H9 (cell line): ENCODE data around the gene AP2A2. TPM values are rescaled to one million over a fixed set of nuclear protein-coding genes. Genes with fewer than 3 reads are reported as not detected.

Experiments used
- DNase-seq: peaks from one replicate; pipeline ENCODE4 v3.0.0-alpha.2; 2017
- H2AFZ ChIP-seq: one replicate; pipeline ENCODE4 v1.6.1; 2013; ENCODE audit warnings: mild to moderate bottlenecking, low read length, control low read depth, moderate library complexity
- H2AK5ac ChIP-seq: 2 replicates; pipeline ENCODE4 v1.6.1; 2013; ENCODE audit warnings: low read length, control low read depth, mixed read lengths; ENCODE audit not compliant: insufficient read length
- H2BK120ac ChIP-seq: one replicate; pipeline ENCODE4 v1.6.1; 2013; ENCODE audit warnings: low read depth, mild to moderate bottlenecking, low read length, control low read depth, inconsistent platforms; ENCODE audit not compliant: poor library complexity, severe bottlenecking
- H2BK12ac ChIP-seq: 2 replicates; pipeline ENCODE4 v1.6.1; 2013; ENCODE audit warnings: low read length, control low read depth, mixed read lengths, low read depth; ENCODE audit not compliant: insufficient read length
- H2BK15ac ChIP-seq: 2 replicates; pipeline ENCODE4 v1.6.1; 2013; ENCODE audit warnings: low read depth, low read length, control low read depth
- H2BK20ac ChIP-seq: one replicate; pipeline ENCODE4 v1.6.1; 2013; ENCODE audit warnings: low read depth, mild to moderate bottlenecking, low read length, control low read depth, inconsistent platforms; ENCODE audit not compliant: poor library complexity, severe bottlenecking
- H2BK5ac ChIP-seq: 2 replicates; pipeline ENCODE4 v1.6.1; 2013; ENCODE audit warnings: low read length, control low read depth, mixed read lengths; ENCODE audit not compliant: insufficient read length
- H3K14ac ChIP-seq: 2 replicates; pipeline ENCODE4 v1.6.1; 2013; ENCODE audit warnings: low read length, control low read depth; ENCODE audit not compliant: insufficient read depth
- H3K18ac ChIP-seq: 2 replicates; pipeline ENCODE4 v1.6.1; 2013; ENCODE audit warnings: low read depth, mild to moderate bottlenecking, mixed read lengths, low read length, control low read depth; ENCODE audit not compliant: insufficient read length
- H3K23ac ChIP-seq: 2 replicates; pipeline ENCODE4 v1.6.1; 2013; ENCODE audit warnings: low read length, control low read depth, mixed read lengths, low read depth; ENCODE audit not compliant: insufficient read length
- H3K23me2 ChIP-seq: 2 replicates; pipeline ENCODE4 v1.6.1; 2013; ENCODE audit warnings: low read depth, mild to moderate bottlenecking, mixed read lengths, low read length, control low read depth; ENCODE audit not compliant: insufficient read length, poor library complexity, severe bottlenecking
- H3K27ac ChIP-seq: 2 replicates; pipeline ENCODE4 v1.5.1; 2013; ENCODE audit warnings: low read length, control low read depth, mixed read lengths, low read depth; ENCODE audit not compliant: insufficient read length
- H3K27me3 ChIP-seq: 2 replicates; pipeline ENCODE4 v1.6.1; 2013; ENCODE audit warnings: low read length, control low read depth, inconsistent platforms; ENCODE audit not compliant: insufficient read depth
- H3K4ac ChIP-seq: 2 replicates; pipeline ENCODE4 v1.6.1; 2013; ENCODE audit warnings: low read depth, mild to moderate bottlenecking, control low read depth, inconsistent platforms, low read length, moderate library complexity
- H3K4me1 ChIP-seq: 2 replicates; pipeline ENCODE4 v1.6.1; 2013; ENCODE audit warnings: low read length, control low read depth, inconsistent platforms; ENCODE audit not compliant: insufficient read depth
- H3K4me2 ChIP-seq: 2 replicates; pipeline ENCODE4 v1.6.1; 2013; ENCODE audit warnings: low read length, control low read depth, mixed read lengths; ENCODE audit not compliant: insufficient read length, insufficient read depth
- H3K56ac ChIP-seq: 2 replicates; pipeline ENCODE4 v1.6.1; 2013; ENCODE audit warnings: low read depth, mild to moderate bottlenecking, mixed read lengths, low read length, control low read depth; ENCODE audit not compliant: insufficient read length
- H3K79me1 ChIP-seq: 2 replicates; pipeline ENCODE4 v1.6.1; 2013; ENCODE audit warnings: low read depth, mild to moderate bottlenecking, moderate library complexity, low read length, control low read depth, inconsistent platforms; ENCODE audit not compliant: insufficient read depth, poor library complexity, severe bottlenecking
- H3K79me2 ChIP-seq: 2 replicates; pipeline ENCODE4 v1.6.1; 2013; ENCODE audit warnings: low read length, control low read depth, inconsistent platforms; ENCODE audit not compliant: insufficient read depth
- H3K9ac ChIP-seq: 2 replicates; pipeline ENCODE4 v1.6.1; 2013; ENCODE audit warnings: low read length, control low read depth, mixed read lengths; ENCODE audit not compliant: insufficient read length; ENCODE audit errors: extremely low read depth
- H3K9me3 ChIP-seq: one replicate; pipeline ENCODE4 v1.6.1; 2013; ENCODE audit warnings: low read depth, low read length, inconsistent platforms; ENCODE audit not compliant: control insufficient read depth
- H3T11ph ChIP-seq: one replicate; pipeline ENCODE4 v1.6.1; 2013; ENCODE audit warnings: mild to moderate bottlenecking, low read length, control low read depth, inconsistent platforms
- H4K20me1 ChIP-seq: one replicate; pipeline ENCODE4 v1.6.1; 2013; ENCODE audit not compliant: control insufficient read depth, insufficient read length, insufficient read depth
- H4K5ac ChIP-seq: 2 replicates; pipeline ENCODE4 v1.6.1; 2013; ENCODE audit warnings: low read depth, mild to moderate bottlenecking, mixed read lengths, low read length, control low read depth; ENCODE audit not compliant: insufficient read length
- H4K8ac ChIP-seq: replicated peaks from 2 replicates; pipeline ENCODE4 v1.6.1; 2013; ENCODE audit warnings: low read length, control low read depth, mixed read lengths, low read depth; ENCODE audit not compliant: insufficient read length
- H4K91ac ChIP-seq: 2 replicates; pipeline ENCODE4 v1.6.1; 2013; ENCODE audit warnings: low read depth, mild to moderate bottlenecking, moderate library complexity, mixed read lengths, low read length, control low read depth; ENCODE audit not compliant: insufficient read length
- H3K27ac Mint-ChIP-seq, 3 experiments: 2 replicates in 2 of 3; 3 replicates in 1 of 3; pipeline ENCODE4 v1.8.0; 2020 to 2021; ENCODE audit warnings: mixed read lengths in 3 of 3, mild to moderate bottlenecking in 1 of 3, moderate library complexity in 1 of 3
- H3K27me3 Mint-ChIP-seq: 2 replicates; pipeline ENCODE4 v1.8.0; 2021; ENCODE audit warnings: low read depth, mild to moderate bottlenecking, moderate library complexity, mixed read lengths
- H3K36me3 Mint-ChIP-seq, 3 experiments: 2 replicates in 2 of 3; 3 replicates in 1 of 3; pipeline ENCODE4 v1.8.0; 2020 to 2021; ENCODE audit warnings: low read depth in 3 of 3, mixed read lengths in 3 of 3; ENCODE audit not compliant: insufficient read depth in 1 of 3
- H3K4me1 Mint-ChIP-seq, 2 experiments: 2 replicates each; pipeline ENCODE4 v1.8.0; 2020; ENCODE audit warnings: mixed read lengths in 2 of 2
- H3K4me3 Mint-ChIP-seq, 2 experiments: 2 replicates in 1 of 2; 3 replicates in 1 of 2; pipeline ENCODE4 v1.8.0; 2020 to 2021; ENCODE audit warnings: mild to moderate bottlenecking in 2 of 2, mixed read lengths in 2 of 2, moderate library complexity in 1 of 2
- H3K9me3 Mint-ChIP-seq, 2 experiments: 2 replicates in 1 of 2; 3 replicates in 1 of 2; pipeline ENCODE4 v1.8.0; 2020; ENCODE audit warnings: mild to moderate bottlenecking in 2 of 2, mixed read lengths in 2 of 2, moderate library complexity in 1 of 2
- WGBS: extraction: QIAGEN DNeasy Blood & Tissue Kit; methylation state at CpG from one replicate; pipeline ENCODE4 v1.1.7; 2013; ENCODE audit warnings: missing lambda C conversion rate, low lambda C conversion rate, mixed read lengths; ENCODE audit not compliant: insufficient read length; ENCODE audit errors: extremely low coverage; 5-methylcytosine and 5-hydroxymethylcytosine counted together
- total RNA-seq: library from RNA; stranded (reverse); gene quantifications from 2 replicates; pipeline ENCODE4 v1.2.1, GENCODE V29; 2021
- TF ChIP-seq, protein P1 (sequence below): fragments of 200-600 bp; sonication (generic); conservative IDR thresholded peaks from 3 replicates; pipeline ENCODE4 v1.8.0; 2021; ENCODE audit warnings: antibody characterized with exemption, mild to moderate bottlenecking

The AP2A2 gene
- total RNA-seq, 1 experiment from 2014 or later, result 53.7 TPM

GRCh38 chr11:876545-876944, 49.1 kb upstream of the AP2A2 start:
- Mint-ChIP-seq H3K4me1 (peaks cover 2 to 3% of the 10 kb centered on the region in 2 experiments; a peak in 3 of 4 replicates), H3K36me3 (peaks cover 26 to 49% (median 48%) of the 10 kb centered on the region in 3 experiments), H3K27me3 (peaks cover 3% of the 10 kb centered on the region; the same call in 1 of the 2 replicates), H3K9me3 (no peaks in the 10 kb centered on the region), H3K4me3 (no peak overlapping the region), H3K27ac (no peak overlapping the region)
- H3T11ph ChIP-seq, result no peak overlapping the region
- no peak overlapping the region for H2AFZ ChIP-seq
- no peaks in the 10 kb centered on the region for H3K27me3 ChIP-seq
- no peak overlapping the region for H3K4me2 ChIP-seq
- H4K5ac ChIP-seq, result no peak overlapping the region
- no peak overlapping the region for H3K18ac ChIP-seq
- WGBS, result no CpG with 5 or more reads among the region's 12 CpGs
- no peak overlapping the region for H4K8ac ChIP-seq
- no peaks in the 10 kb centered on the region for H3K23me2 ChIP-seq
- no peak overlapping the region for H2BK120ac ChIP-seq
- TF ChIP-seq, protein P1, sequence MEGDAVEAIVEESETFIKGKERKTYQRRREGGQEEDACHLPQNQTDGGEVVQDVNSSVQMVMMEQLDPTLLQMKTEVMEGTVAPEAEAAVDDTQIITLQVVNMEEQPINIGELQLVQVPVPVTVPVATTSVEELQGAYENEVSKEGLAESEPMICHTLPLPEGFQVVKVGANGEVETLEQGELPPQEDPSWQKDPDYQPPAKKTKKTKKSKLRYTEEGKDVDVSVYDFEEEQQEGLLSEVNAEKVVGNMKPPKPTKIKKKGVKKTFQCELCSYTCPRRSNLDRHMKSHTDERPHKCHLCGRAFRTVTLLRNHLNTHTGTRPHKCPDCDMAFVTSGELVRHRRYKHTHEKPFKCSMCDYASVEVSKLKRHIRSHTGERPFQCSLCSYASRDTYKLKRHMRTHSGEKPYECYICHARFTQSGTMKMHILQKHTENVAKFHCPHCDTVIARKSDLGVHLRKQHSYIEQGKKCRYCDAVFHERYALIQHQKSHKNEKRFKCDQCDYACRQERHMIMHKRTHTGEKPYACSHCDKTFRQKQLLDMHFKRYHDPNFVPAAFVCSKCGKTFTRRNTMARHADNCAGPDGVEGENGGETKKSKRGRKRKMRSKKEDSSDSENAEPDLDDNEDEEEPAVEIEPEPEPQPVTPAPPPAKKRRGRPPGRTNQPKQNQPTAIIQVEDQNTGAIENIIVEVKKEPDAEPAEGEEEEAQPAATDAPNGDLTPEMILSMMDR, result no peak
- no peak for DNase-seq
- no peak overlapping the region for H3K14ac ChIP-seq
- no peak overlapping the region for H4K91ac ChIP-seq
- no peak overlapping the region for H3K56ac ChIP-seq
- H2BK12ac ChIP-seq, result no peak overlapping the region
- H2BK5ac ChIP-seq, result no peak overlapping the region
- H2BK20ac ChIP-seq, result no peak overlapping the region
- 0 out of 2 replicates have a peak, but pooled peaks cover 2% of the 10 kb centered on the region for H3K4me1 ChIP-seq
- no peak overlapping the region for H2BK15ac ChIP-seq
- H3K27ac ChIP-seq, result no peak overlapping the region
- no peak overlapping the region for H3K4ac ChIP-seq
- H3K9ac ChIP-seq, result no peak overlapping the region
- H3K79me1 ChIP-seq, result no peaks in the 10 kb centered on the region
- H4K20me1 ChIP-seq, result no peaks in the 10 kb centered on the region
- H3K9me3 ChIP-seq, result no peaks in the 10 kb centered on the region
- H3K23ac ChIP-seq, result no peak overlapping the region
- no peaks in the 10 kb centered on the region for H3K79me2 ChIP-seq
- no peak overlapping the region for H2AK5ac ChIP-seq
